Neural progenitor cell (in vitro differentiated cells): ENCODE data around the gene FRRS1. TPM values are rescaled to one million over a fixed set of nuclear protein-coding genes. Genes with fewer than 3 reads are reported as not detected.

ENCODE experiments used
- DNase-seq: peaks from one replicate; pipeline ENCODE4 v3.0.0-alpha.2; 2016; ENCODE audit warnings: low spot score
- H2AFZ ChIP-seq: fragments of 200-600 bp; sonication (generic); replicated peaks from 2 replicates; pipeline ENCODE4 v1.6.1; 2016; ENCODE audit warnings: antibody characterized with exemption
- H3F3A ChIP-seq: fragments of 200-600 bp; sonication (generic); 2 replicates; pipeline ENCODE4 v1.6.1; 2016; ENCODE audit warnings: antibody characterized with exemption, low read depth
- H3K27ac ChIP-seq: fragments of 200-600 bp; sonication (generic); 2 replicates; pipeline ENCODE4 v1.5.1; 2016; ENCODE audit warnings: mild to moderate bottlenecking
- H3K27me3 ChIP-seq: fragments of 200-600 bp; sonication (generic); 2 replicates; pipeline ENCODE4 v1.6.1; 2016; ENCODE audit warnings: mild to moderate bottlenecking, moderate library complexity
- H3K36me3 ChIP-seq: fragments of 200-600 bp; sonication (generic); 2 replicates; pipeline ENCODE4 v1.5.1; 2016
- H3K4me1 ChIP-seq: fragments of 200-600 bp; sonication (generic); 2 replicates; pipeline ENCODE4 v1.6.1; 2016; ENCODE audit warnings: mixed run types
- H3K4me2 ChIP-seq: fragments of 200-600 bp; sonication (generic); 2 replicates; pipeline ENCODE4 v1.6.1; 2016
- H3K4me3 ChIP-seq: fragments of 200-600 bp; sonication (generic); 2 replicates; pipeline ENCODE4 v1.5.1; 2016
- H3K79me2 ChIP-seq: fragments of 200-600 bp; sonication (generic); 2 replicates; pipeline ENCODE4 v1.6.1; 2016; ENCODE audit warnings: low read depth
- H3K9ac ChIP-seq: fragments of 200-600 bp; sonication (generic); 2 replicates; pipeline ENCODE4 v1.6.1; 2016
- H3K9me3 ChIP-seq: fragments of 200-600 bp; sonication (generic); 2 replicates; pipeline ENCODE4 v1.5.1; 2016; ENCODE audit warnings: low read depth
- H4K20me1 ChIP-seq: fragments of 200-600 bp; sonication (generic); 2 replicates; pipeline ENCODE4 v1.6.1; 2016; ENCODE audit warnings: low read depth
- H3K27ac Mint-ChIP-seq: 3 replicates; pipeline ENCODE4 v1.8.0; 2021; ENCODE audit warnings: mixed read lengths
- H3K27me3 Mint-ChIP-seq: 2 replicates; pipeline ENCODE4 v1.8.0; 2022; ENCODE audit warnings: low read depth, mild to moderate bottlenecking, inconsistent platforms, moderate library complexity, mixed read lengths; ENCODE audit not compliant: insufficient read depth
- H3K36me3 Mint-ChIP-seq: 3 replicates; pipeline ENCODE4 v1.8.0; 2021; ENCODE audit warnings: mixed read lengths
- H3K4me1 Mint-ChIP-seq: 3 replicates; pipeline ENCODE4 v1.8.0; 2021; ENCODE audit warnings: mixed read lengths
- H3K4me3 Mint-ChIP-seq: 3 replicates; pipeline ENCODE4 v1.8.0; 2021; ENCODE audit warnings: mild to moderate bottlenecking, moderate library complexity, mixed read lengths
- H3K9me3 Mint-ChIP-seq: 3 replicates; pipeline ENCODE4 v1.8.0; 2020; ENCODE audit warnings: mixed read lengths
- CTCF ChIP-seq: fragments of 200-600 bp; sonication (generic); IDR thresholded peaks from 2 replicates; pipeline ENCODE4 v1.5.1; 2017; ENCODE audit warnings: antibody characterized with exemption, mild to moderate bottlenecking
- EZH2 ChIP-seq: fragments of 200-600 bp; sonication (generic); IDR thresholded peaks from 2 replicates; pipeline ENCODE4 v1.6.1; 2017; ENCODE audit warnings: antibody characterized with exemption, mild to moderate bottlenecking, moderate library complexity
- EZH2phosphoT487 ChIP-seq: fragments of 200-600 bp; sonication (generic); IDR thresholded peaks from 2 replicates; pipeline ENCODE4 v1.6.1; 2017; ENCODE audit warnings: antibody characterized with exemption
- total RNA-seq: library from RNA; depleted of rRNA; stranded (reverse); fragments of >200 nt; gene quantifications from 2 replicates; pipeline ENCODE4 v1.2.3, GENCODE V29; 2015; ENCODE audit warnings: low replicate concordance

FRRS1 gene
- total RNA-seq, 1 donor from 2014 or later, result 5.1 TPM

- Mint-ChIP-seq H3K36me3 (no peaks in the 10 kb centered on the region), H3K9me3 (no peaks in the 10 kb centered on the region), H3K27ac (no peak overlapping the region), H3K27me3 (peaks cover 6% of the 10 kb centered on the region), H3K4me1 (no peaks in the 10 kb centered on the region), H3K4me3 (no peak overlapping the region)
- Histone ChIP-seq H3K36me3 (no peaks in the 10 kb centered on the region), H3K27ac (no peak overlapping the region), H2AFZ (no peak overlapping the region), H3K9ac (no peak overlapping the region), H4K20me1 (no peaks in the 10 kb centered on the region), H3K27me3 (no peaks in the 10 kb centered on the region), H3K9me3 (no peaks in the 10 kb centered on the region), H3K79me2 (no peaks in the 10 kb centered on the region), H3K4me1 (no peaks in the 10 kb centered on the region), H3K4me3 (no peak overlapping the region), H3F3A (no peaks in the 10 kb centered on the region), H3K4me2 (no peak overlapping the region)
- TF ChIP-seq EZH2phosphoT487 (no peak), CTCF (no peak), EZH2 (no peak)
- DNase-seq, result no peak
These were observed 20.5 kb upstream of the FRRS1 start for GRCh38 chr1:99786751-99787501.

DNA sequence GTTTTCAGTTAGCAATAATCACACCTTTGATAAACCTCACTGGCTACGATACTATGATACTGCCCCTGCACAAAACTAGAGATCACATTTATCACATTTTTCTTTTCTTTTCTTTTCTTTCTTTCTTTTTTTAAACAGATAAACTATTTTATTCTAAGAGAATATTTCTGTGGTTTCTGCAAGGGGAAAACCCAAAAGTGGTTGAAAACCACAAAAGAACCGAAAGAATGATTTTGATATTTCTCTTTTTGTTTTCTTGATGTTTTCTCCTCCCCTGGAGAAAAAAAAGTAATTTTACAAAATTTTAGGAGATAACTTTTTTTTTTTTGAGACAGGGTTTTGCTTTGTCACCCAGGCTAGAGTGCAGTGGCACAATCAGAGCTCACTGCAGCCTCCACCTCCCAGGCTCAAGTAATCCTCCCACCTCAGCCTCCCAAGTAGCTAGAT, 18.4 kb upstream of the FRRS1 start:
- no peak for DNase-seq
- no peak overlapping the region for H3K4me3 Mint-ChIP-seq
- Histone ChIP-seq H3K27ac (no peak overlapping the region), H3K9me3 (no peaks in the 10 kb centered on the region), H3K27me3 (no peaks in the 10 kb centered on the region), H3K9ac (no peak overlapping the region), H3K4me1 (no peaks in the 10 kb centered on the region), H3K4me2 (no peak overlapping the region), H3K36me3 (no peaks in the 10 kb centered on the region), H3K4me3 (no peak overlapping the region), H4K20me1 (no peaks in the 10 kb centered on the region), H2AFZ (no peak overlapping the region), H3F3A (no peaks in the 10 kb centered on the region), H3K79me2 (no peaks in the 10 kb centered on the region)
- H3K27ac Mint-ChIP-seq, result no peak overlapping the region
- H3K27me3 Mint-ChIP-seq, result peaks cover 6% of the 10 kb centered on the region
- H3K36me3 Mint-ChIP-seq, result no peaks in the 10 kb centered on the region
- no peaks in the 10 kb centered on the region for H3K9me3 Mint-ChIP-seq
- TF ChIP-seq EZH2, result no peak
- no peak for TF ChIP-seq EZH2phosphoT487
- TF ChIP-seq CTCF, result no peak
- peaks cover 3% of the 10 kb centered on the region for H3K4me1 Mint-ChIP-seq

- Mint-ChIP-seq H3K4me1 (peaks cover 3% of the 10 kb centered on the region), H3K4me3 (no peak overlapping the region), H3K9me3 (no peaks in the 10 kb centered on the region), H3K27ac (no peak overlapping the region), H3K27me3 (peaks cover 6% of the 10 kb centered on the region), H3K36me3 (no peaks in the 10 kb centered on the region)
- Histone ChIP-seq H3K79me2 (no peaks in the 10 kb centered on the region), H3K27me3 (no peaks in the 10 kb centered on the region), H3K36me3 (no peaks in the 10 kb centered on the region), H3K4me3 (no peak overlapping the region), H3F3A (no peaks in the 10 kb centered on the region), H2AFZ (peak overlapping the region; percentile 39), H3K9ac (no peak overlapping the region), H3K9me3 (no peaks in the 10 kb centered on the region), H3K27ac (no peak overlapping the region), H3K4me2 (no peak overlapping the region), H4K20me1 (no peaks in the 10 kb centered on the region), H3K4me1 (no peaks in the 10 kb centered on the region)
- DNase-seq, result no peak
- TF ChIP-seq CTCF (no peak), EZH2 (no peak), EZH2phosphoT487 (no peak)
These were observed 17.7 kb upstream of the FRRS1 start for GRCh38 chr1:99784143-99784542.
